ENCODE results near the gene ZNF385D. TPM values are rescaled to one million over a fixed set of nuclear protein-coding genes. Genes with fewer than 3 reads are reported as not detected.

Gene ZNF385D
- total and polyA plus RNA-seq, 3 donors from 2014 or later: 21.1 to 57.0 (median 31.4) TPM

DNA sequence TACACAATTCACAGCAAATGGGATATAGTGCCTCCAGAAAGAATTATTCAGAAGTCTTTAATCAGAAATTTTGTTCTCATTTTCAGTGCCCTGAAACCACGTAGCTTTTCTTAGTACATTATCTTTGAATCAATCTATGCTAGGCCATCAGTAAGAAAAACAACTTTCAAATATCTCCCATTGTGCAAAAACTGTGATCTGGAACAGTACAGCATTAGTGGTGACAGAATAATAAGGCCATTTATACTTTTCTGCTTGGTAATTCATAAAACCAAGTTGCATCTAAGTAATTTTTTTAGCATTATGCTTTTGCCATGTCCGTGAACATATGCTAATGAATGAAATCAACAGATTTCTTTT lies 35.4 kb upstream of the ZNF385D start:
- Histone ChIP-seq H3K9me3 (no peaks in the 10 kb centered on the region), H3K36me3 (ENCODE audit: low read depth, missing control alignments) (no peaks in the 10 kb centered on the region), H3K4me3 (no peak overlapping the region), H3K27me3 (no peaks in the 10 kb centered on the region), H3K4me1 (peaks cover 13% of the 10 kb centered on the region), H3K27ac (peak overlapping the region in 1 of 2 donors; percentile 9)
- TF ChIP-seq, protein P1, sequence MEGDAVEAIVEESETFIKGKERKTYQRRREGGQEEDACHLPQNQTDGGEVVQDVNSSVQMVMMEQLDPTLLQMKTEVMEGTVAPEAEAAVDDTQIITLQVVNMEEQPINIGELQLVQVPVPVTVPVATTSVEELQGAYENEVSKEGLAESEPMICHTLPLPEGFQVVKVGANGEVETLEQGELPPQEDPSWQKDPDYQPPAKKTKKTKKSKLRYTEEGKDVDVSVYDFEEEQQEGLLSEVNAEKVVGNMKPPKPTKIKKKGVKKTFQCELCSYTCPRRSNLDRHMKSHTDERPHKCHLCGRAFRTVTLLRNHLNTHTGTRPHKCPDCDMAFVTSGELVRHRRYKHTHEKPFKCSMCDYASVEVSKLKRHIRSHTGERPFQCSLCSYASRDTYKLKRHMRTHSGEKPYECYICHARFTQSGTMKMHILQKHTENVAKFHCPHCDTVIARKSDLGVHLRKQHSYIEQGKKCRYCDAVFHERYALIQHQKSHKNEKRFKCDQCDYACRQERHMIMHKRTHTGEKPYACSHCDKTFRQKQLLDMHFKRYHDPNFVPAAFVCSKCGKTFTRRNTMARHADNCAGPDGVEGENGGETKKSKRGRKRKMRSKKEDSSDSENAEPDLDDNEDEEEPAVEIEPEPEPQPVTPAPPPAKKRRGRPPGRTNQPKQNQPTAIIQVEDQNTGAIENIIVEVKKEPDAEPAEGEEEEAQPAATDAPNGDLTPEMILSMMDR (IDR thresholded peaks at IDR 0.05): no peak
- no peak for TF ChIP-seq POLR2A (IDR thresholded peaks at IDR 0.05)
- no peak for DNase-seq
- 55 to 62% methylated on average over 2 of the region's 2 CpGs for WGBS, 2 donors
- intact Hi-C loops (cut with DNase I; ENCODE audit: low total_unique reads): no loop called here

- Histone ChIP-seq H3K9me3 (no peaks in the 10 kb centered on the region), H3K27me3 (no peaks in the 10 kb centered on the region), H3K36me3 (ENCODE audit: low read depth, missing control alignments) (no peaks in the 10 kb centered on the region), H3K27ac (peak overlapping the region in 1 of 2 donors; percentile 9), H3K4me1 (peaks cover 8% of the 10 kb centered on the region), H3K4me3 (no peak overlapping the region)
- TF ChIP-seq, protein P1 (IDR thresholded peaks at IDR 0.05): no peak
- no peak for TF ChIP-seq POLR2A (IDR thresholded peaks at IDR 0.05)
- 46 to 49% methylated on average over 8 of the region's 8 CpGs for WGBS, 2 donors
- intact Hi-C loops (cut with DNase I; ENCODE audit: low total_unique reads): no loop called here
- peak; percentile 23 for DNase-seq
Measured at GRCh38 chr3:21785765-21786437, 34.9 kb upstream of the ZNF385D start.

DNA sequence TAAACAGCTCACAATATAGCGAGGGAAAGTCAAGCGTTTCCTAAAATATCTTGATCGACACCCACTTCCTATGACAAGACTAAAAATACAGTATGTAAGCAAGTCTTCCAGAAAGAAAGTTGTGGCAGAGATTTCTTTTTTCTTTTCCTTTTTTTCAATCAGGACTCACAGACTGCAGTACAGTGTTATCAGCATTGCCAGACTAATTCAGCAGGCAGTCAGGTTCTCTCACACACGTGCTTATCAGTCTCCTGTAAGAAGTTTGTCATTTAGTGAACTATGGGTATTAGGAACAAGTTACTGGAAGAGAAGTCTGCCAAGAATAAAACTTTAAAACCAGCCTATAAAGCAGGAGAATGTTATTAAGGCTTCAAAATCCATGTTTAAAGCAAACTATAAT lies 32.8 kb upstream of the ZNF385D start:
- 49 to 60% methylated on average over 4 of the region's 4 CpGs for WGBS, 2 donors
- no peaks in the 10 kb centered on the region for H3K9me3 ChIP-seq
- no peak for DNase-seq
- no peaks in the 10 kb centered on the region for H3K27me3 ChIP-seq
- no peak overlapping the region for H3K4me3 ChIP-seq
- no peaks in the 10 kb centered on the region for H3K36me3 ChIP-seq (ENCODE audit: low read depth, missing control alignments)
- TF ChIP-seq, protein P1 (IDR thresholded peaks at IDR 0.05): no peak
- TF ChIP-seq POLR2A (IDR thresholded peaks at IDR 0.05): no peak
- no peak overlapping the region for H3K27ac ChIP-seq
- peaks cover 5% of the 10 kb centered on the region for H3K4me1 ChIP-seq
- intact Hi-C loops (cut with DNase I; ENCODE audit: low total_unique reads): no loop called here

DNA sequence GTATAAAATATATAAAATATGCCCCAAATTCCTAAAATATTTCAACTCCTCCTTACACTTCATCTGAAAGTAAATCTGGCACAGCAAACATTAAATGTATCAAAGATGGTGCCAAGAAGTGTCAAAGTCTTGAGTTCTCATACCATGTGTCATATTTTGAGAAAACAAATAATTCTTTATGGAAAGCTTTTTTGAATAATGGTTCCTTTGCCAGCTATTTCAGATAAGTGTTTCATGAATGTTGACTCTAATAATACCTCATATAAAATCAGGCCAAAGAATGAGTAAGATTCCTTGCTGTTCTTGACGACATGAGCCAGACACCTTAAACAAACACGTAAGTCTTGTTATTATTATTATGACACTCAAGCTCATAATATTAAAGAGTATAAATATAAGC lies 30.3 kb upstream of the ZNF385D start:
- peaks cover 5% of the 10 kb centered on the region for H3K4me1 ChIP-seq
- intact Hi-C loops (cut with DNase I; ENCODE audit: low total_unique reads): no loop called here
- whole genome bisulfite sequencing, 2 donors: 83 to 93% methylated on average over 2 of the region's 2 CpGs

More for the DNA sequence above, 30.3 kb upstream of the ZNF385D start:
- H3K4me3 ChIP-seq: no peak overlapping the region
- no peaks in the 10 kb centered on the region for H3K36me3 ChIP-seq (ENCODE audit: low read depth, missing control alignments)
- no peaks in the 10 kb centered on the region for H3K27me3 ChIP-seq
- no peaks in the 10 kb centered on the region for H3K9me3 ChIP-seq
- TF ChIP-seq, protein P1 (IDR thresholded peaks at IDR 0.05): no peak
- no peak for TF ChIP-seq POLR2A (IDR thresholded peaks at IDR 0.05)
- no peak for DNase-seq
- H3K27ac ChIP-seq: no peak overlapping the region

Data from testis (tissue), 3 donors.